OCI-LY1 (cell line): ENCODE results near the gene JPH2.

Experiments
- CTCF ChIP-seq: fragments of 200-600 bp; sonication (generic), shearing (Covaris generic); IDR thresholded peaks from 2 replicates; pipeline ENCODE4 v1.5.1; 2017; ENCODE audit warnings: mild to moderate bottlenecking, antibody characterized with exemption, low read length, moderate library complexity, mixed read lengths
- EZH2 ChIP-seq: fragments of 200-600 bp; sonication (generic), shearing (Covaris generic); IDR thresholded peaks from 2 replicates; pipeline ENCODE4 v1.8.0; 2017; ENCODE audit warnings: borderline replicate concordance, mixed run types, mild to moderate bottlenecking, antibody characterized with exemption, low read length, moderate library complexity, mixed read lengths

GRCh38 chr20:44159125-44159524 is 27.9 kb downstream of the JPH2 start:
- TF ChIP-seq EZH2 (no peak), CTCF (no peak)
